GM04504 (cell line): ENCODE data around the gene KIF23.

Experiments used
- DNase-seq: peaks from one replicate; pipeline ENCODE4 v3.0.0-alpha.2; 2012; ENCODE audit warnings: low read depth

Gene KIF23

DNA sequence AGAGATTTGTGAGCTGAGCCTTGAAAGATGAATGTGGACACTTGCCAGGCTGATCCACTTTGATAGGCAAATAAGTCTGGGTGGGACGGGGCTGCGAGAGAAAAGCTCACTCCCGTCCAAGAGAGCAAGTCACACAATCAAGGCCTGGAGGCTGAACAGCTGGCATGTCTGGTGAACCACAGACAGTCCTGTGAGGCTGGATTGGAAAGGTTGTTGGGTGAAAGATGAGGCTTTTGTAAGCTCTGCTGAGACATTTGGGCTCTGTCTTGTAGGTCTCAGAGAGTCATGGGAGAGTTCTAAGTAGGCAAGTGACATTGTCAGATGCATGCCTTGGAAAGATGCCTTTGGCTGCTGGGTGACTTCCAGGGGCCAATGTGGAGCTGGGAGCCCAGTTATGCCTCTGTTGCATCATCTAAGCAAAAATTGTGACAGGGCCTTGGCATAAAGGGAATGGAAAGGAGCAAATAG is 76.9 kb downstream of the KIF23 start:
- peak; percentile 11 for DNase-seq

DNA sequence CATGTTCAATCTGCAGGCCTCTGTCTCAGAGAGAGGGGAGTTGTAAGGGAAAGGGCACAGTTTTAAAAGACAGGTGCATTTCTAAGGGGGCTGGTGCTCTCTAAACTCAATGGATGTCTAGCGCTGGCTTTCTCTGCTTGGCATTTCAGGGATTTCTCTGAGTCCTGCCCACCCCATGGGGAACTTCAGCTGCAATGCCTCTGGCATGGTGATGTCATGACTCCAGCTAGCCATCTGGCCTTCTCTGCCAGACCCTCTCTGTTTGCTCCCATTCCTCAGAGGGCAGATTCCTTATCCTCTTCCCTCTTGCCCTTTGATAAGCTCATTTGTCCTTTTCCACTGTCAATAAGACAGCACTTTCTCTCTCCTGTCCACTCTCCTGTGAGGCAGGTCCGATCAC is 79.3 kb downstream of the KIF23 start:
- DNase-seq, result no peak

- DNase-seq, result no peak
Observed at GRCh38 chr15:69496001-69496400, 81.9 kb downstream of the KIF23 start.

DNA sequence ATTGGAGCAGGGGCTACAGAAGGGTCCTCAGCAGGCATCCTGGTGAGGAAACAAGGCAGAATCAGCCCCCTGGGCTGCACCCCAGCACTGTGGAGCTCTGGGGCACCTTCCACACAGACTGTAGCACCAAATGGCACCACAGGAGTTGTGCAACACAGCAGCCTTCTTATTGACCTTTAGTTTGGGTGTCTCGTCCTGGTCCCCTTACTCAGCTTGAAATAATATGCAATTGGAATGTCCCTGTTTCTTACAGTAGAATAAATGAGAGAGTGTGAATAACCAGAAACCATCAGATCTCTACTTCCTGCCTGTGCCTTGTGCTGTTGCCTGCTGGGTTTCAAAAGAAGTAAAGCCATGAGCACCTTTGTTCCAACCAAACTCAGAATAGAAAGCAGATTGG is 82.9 kb downstream of the KIF23 start:
- DNase-seq, result no peak

- no peak for DNase-seq
Observed at GRCh38 chr15:69497667-69498066, 83.5 kb downstream of the KIF23 start.
